Measurements from ENCODE around the gene UBE2I. TPM values are rescaled to one million over a fixed set of nuclear protein-coding genes. Genes with fewer than 3 reads are reported as not detected.

UBE2I gene
- total and polyA plus RNA-seq, 2 donors (not counting 1 experiment from before 2014, with no cell fraction given) = 152 to 265 TPM

DNA sequence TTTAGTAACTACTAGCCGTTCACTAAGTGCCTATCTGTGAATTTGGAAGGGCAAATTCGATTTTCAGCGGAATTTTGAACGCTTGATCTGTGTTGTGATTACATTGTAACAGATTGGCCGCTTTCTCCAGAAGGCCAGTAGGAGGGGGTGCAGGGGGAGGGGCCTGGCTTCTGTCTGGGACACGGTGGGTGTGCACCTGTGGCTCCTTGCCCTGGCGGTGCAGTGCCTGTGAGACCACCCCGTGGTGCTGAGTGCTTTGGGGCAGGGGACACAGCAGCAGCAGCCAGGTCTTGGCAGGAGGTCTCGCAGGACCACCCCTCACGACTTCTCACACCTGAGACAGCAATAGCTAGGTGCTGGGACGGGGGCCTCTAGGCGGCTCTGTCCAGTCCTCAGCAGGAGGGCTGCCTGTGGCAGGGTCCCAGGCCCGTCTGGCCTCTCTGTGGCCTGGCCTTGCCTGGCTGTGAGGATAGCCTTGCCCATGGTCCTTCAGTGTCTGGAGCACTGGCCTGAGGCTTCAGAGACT lies 1.8 kb downstream of the UBE2I start:
- peaks cover 23 to 44% of the 10 kb centered on the region in 2 donors for H3K4me1 ChIP-seq (ENCODE audit: control insufficient read depth in 2 of 2, insufficient read depth in 2 of 2, low read length in 2 of 2)
- peaks cover 64% of the 10 kb centered on the region for H4K20me1 ChIP-seq (ENCODE audit: control insufficient read depth, insufficient read depth, low read length, poor library complexity, severe bottlenecking)
- ChIA-PET POLR2A (no interaction called here), CTCF (interaction anchor here (1.0 to 1.4 kb wide), 2 partner anchors 10 to 32 kb away, joined by 3 to 5 read pairs; no protein-coding TSS in a partner anchor)
- no peak for ATAC-seq (ENCODE audit: low read depth)
- peaks cover 0 to 44% of the 10 kb centered on the region in 2 experiments for H3K36me3 ChIP-seq (replicated peaks in 1 of 2; ENCODE audit: control extremely low read depth in 1 of 2, control insufficient read depth in 1 of 2, extremely low read depth in 1 of 2, insufficient read depth in 2 of 2, low read length in 1 of 2)
- H3K27ac ChIP-seq (ENCODE audit: low read length in 2 of 2) = peak overlapping the region; percentile 57 to 75
- no peak for TF ChIP-seq EZH2 (IDR thresholded peaks at IDR 0.05; ENCODE audit: borderline replicate concordance, insufficient read depth, low read depth, low read length, poor library complexity, severe bottlenecking)
- TF ChIP-seq, protein P1, sequence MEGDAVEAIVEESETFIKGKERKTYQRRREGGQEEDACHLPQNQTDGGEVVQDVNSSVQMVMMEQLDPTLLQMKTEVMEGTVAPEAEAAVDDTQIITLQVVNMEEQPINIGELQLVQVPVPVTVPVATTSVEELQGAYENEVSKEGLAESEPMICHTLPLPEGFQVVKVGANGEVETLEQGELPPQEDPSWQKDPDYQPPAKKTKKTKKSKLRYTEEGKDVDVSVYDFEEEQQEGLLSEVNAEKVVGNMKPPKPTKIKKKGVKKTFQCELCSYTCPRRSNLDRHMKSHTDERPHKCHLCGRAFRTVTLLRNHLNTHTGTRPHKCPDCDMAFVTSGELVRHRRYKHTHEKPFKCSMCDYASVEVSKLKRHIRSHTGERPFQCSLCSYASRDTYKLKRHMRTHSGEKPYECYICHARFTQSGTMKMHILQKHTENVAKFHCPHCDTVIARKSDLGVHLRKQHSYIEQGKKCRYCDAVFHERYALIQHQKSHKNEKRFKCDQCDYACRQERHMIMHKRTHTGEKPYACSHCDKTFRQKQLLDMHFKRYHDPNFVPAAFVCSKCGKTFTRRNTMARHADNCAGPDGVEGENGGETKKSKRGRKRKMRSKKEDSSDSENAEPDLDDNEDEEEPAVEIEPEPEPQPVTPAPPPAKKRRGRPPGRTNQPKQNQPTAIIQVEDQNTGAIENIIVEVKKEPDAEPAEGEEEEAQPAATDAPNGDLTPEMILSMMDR (IDR thresholded peaks at IDR 0.05) = no peak
- DNase-seq = no peak
- intact Hi-C loops (cut with micrococcal nuclease) = no loop called here
- Mint-ChIP-seq H3K4me1 (peaks cover 44% of the 10 kb centered on the region), H3K4me3 (peak overlapping the region; percentile 99), H3K27ac (peak overlapping the region; percentile 97), H3K27me3 (no peaks in the 10 kb centered on the region), H3K9me3 (ENCODE audit: insufficient read depth) (no peaks in the 10 kb centered on the region)
- no peak overlapping the region for H2AFZ ChIP-seq (ENCODE audit: insufficient read depth, low read depth, low read length, poor library complexity, severe bottlenecking)
- H3K9ac ChIP-seq (ENCODE audit: low read length) = peak overlapping the region; percentile 78
- peak overlapping the region; percentile 80 to 90 (median 86) for H3K4me3 ChIP-seq (ENCODE audit: control extremely low read depth in 1 of 5, extremely low read depth in 1 of 5, insufficient read depth in 1 of 5, low read depth in 2 of 5, low read length in 4 of 5)
- peak overlapping the region; percentile 87 for H3K4me2 ChIP-seq (replicated peaks; ENCODE audit: low read depth, low read length, poor library complexity, severe bottlenecking)
- no peaks in the 10 kb centered on the region for H3K27me3 ChIP-seq (replicated peaks in 1 of 4; ENCODE audit: control extremely low read depth in 1 of 4, control insufficient read depth in 3 of 4, insufficient read depth in 4 of 4, low read length in 3 of 4)
- H3K79me2 ChIP-seq (ENCODE audit: control insufficient read depth, insufficient read depth, low read length) = peaks cover 78% of the 10 kb centered on the region
- H3K9me3 ChIP-seq (ENCODE audit: control extremely low read depth in 1 of 3, control insufficient read depth in 2 of 3, insufficient read depth in 1 of 3, low read length in 2 of 3) = no peaks in the 10 kb centered on the region
- 31% methylated on average over 13 of the region's 13 CpGs for WGBS (ENCODE audit: insufficient coverage)

DNA sequence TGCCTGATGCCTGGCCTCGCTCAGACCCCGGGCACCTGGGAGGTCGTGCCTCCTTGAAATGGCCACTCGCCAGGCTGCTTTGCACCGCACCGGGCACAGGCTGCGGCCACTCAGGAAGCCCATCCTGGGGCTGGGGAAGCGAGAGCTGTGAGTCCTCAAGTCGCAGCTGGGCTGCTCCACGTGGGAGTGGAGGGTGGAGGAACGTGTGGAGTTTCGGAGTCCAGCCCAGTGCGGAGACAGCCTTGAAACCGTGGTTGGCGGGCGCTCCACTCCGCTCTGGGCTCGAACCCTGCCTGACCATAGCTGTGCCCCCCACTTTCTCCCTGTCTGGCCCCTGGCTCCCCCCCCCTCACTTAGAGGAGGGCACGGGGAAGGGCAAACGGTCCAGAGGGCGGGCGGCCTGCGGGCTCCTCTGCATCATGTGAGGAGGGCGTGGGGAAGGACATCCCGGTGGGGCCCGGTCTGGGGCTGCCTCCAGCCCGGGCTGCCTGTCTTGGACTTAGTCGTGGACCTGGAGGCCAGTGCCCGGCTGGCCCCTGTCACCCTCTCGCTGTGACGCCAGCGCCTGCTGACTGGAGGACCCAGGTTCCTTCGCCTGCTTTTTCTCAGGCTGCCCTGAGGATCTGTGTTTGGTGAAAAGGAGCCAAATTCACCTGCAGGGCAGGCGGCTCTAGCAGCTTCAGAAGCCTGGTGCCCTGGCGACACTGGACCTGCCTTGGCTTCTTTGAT lies 2.5 kb downstream of the UBE2I start:
- H4K20me1 ChIP-seq (ENCODE audit: control insufficient read depth, insufficient read depth, low read length, poor library complexity, severe bottlenecking) = peaks cover 67% of the 10 kb centered on the region
- intact Hi-C loops (cut with micrococcal nuclease) = no loop called here
- peak overlapping the region; percentile 87 for H3K4me2 ChIP-seq (replicated peaks; ENCODE audit: low read depth, low read length, poor library complexity, severe bottlenecking)
- peak overlapping the region; percentile 78 for H3K9ac ChIP-seq (ENCODE audit: low read length)
- Mint-ChIP-seq H3K4me3 (peak overlapping the region; percentile 99), H3K27me3 (no peaks in the 10 kb centered on the region), H3K9me3 (ENCODE audit: insufficient read depth) (no peaks in the 10 kb centered on the region), H3K4me1 (peaks cover 40% of the 10 kb centered on the region), H3K27ac (peak overlapping the region; percentile 97)
- H3K4me1 ChIP-seq (ENCODE audit: control insufficient read depth in 2 of 2, insufficient read depth in 2 of 2, low read length in 2 of 2) = peaks cover 21 to 40% of the 10 kb centered on the region in 2 donors
- H3K79me2 ChIP-seq (ENCODE audit: control insufficient read depth, insufficient read depth, low read length) = peaks cover 82% of the 10 kb centered on the region
- no peaks in the 10 kb centered on the region for H3K27me3 ChIP-seq (replicated peaks in 1 of 4; ENCODE audit: control extremely low read depth in 1 of 4, control insufficient read depth in 3 of 4, insufficient read depth in 4 of 4, low read length in 3 of 4)
- ChIA-PET POLR2A (interaction anchor here (0.6 kb wide), 1 partner anchor 10 kb away, joined by 3 read pairs; no protein-coding TSS in a partner anchor), CTCF (interaction anchor here (1.4 kb wide), 1 partner anchor 10 kb away, joined by 5 read pairs; no protein-coding TSS in a partner anchor)
- H3K9me3 ChIP-seq (ENCODE audit: control extremely low read depth in 1 of 3, control insufficient read depth in 2 of 3, insufficient read depth in 1 of 3, low read length in 2 of 3) = no peaks in the 10 kb centered on the region
- no peak overlapping the region for H2AFZ ChIP-seq (ENCODE audit: insufficient read depth, low read depth, low read length, poor library complexity, severe bottlenecking)
- DNase-seq (no peak), ATAC-seq (ENCODE audit: low read depth) (no peak)
- H3K36me3 ChIP-seq (replicated peaks in 1 of 2; ENCODE audit: control extremely low read depth in 1 of 2, control insufficient read depth in 1 of 2, extremely low read depth in 1 of 2, insufficient read depth in 2 of 2, low read length in 1 of 2) = peaks cover 0 to 51% of the 10 kb centered on the region in 2 experiments
- no peak for TF ChIP-seq EZH2 (IDR thresholded peaks at IDR 0.05; ENCODE audit: borderline replicate concordance, insufficient read depth, low read depth, low read length, poor library complexity, severe bottlenecking)
- TF ChIP-seq, protein P1 (IDR thresholded peaks at IDR 0.05) = no peak
- 54% methylated on average over 28 of the region's 35 CpGs for WGBS (ENCODE audit: insufficient coverage)
- peak overlapping the region in 4 of 5 experiments; percentile 80 to 90 (median 87) for H3K4me3 ChIP-seq (ENCODE audit: control extremely low read depth in 1 of 5, extremely low read depth in 1 of 5, insufficient read depth in 1 of 5, low read depth in 2 of 5, low read length in 4 of 5)
- H3K27ac ChIP-seq (ENCODE audit: low read length in 2 of 2) = peak overlapping the region in 1 of 2 donors; percentile 75

Data from B cell (primary cell).